Gastrocnemius medialis (tissue), 4 donors: ENCODE results near the gene CFAP97D1. TPM values are rescaled to one million over a fixed set of nuclear protein-coding genes. Genes with fewer than 3 reads are reported as not detected.

Experiments used
- ATAC-seq, 2 donors: fragments of 150-250 bp; one replicate each; pipeline ENCODE4 v1.9.1; 2016
- DNase-seq, 2 donors: peaks; one replicate each; pipeline ENCODE4 v3.0.0-alpha.2; 2019
- H3K27ac ChIP-seq, 4 donors: fragments of 200-600 bp; sonication (generic); 1 replicate in 1 of 4; 2 replicates in 3 of 4; pipeline ENCODE4 v1.5.1; 2016 to 2018; ENCODE audit warnings: mild to moderate bottlenecking in 2 of 4, moderate library complexity in 1 of 4
- H3K27me3 ChIP-seq, 3 donors: fragments of 200-600 bp; sonication (generic) in 2 of 3; 1 replicate in 1 of 3; 2 replicates in 2 of 3; pipeline versions ENCODE4 v1.5.1 to v1.6.0; 2016 to 2019; ENCODE audit warnings: mild to moderate bottlenecking in 1 of 3, moderate library complexity in 1 of 3
- H3K36me3 ChIP-seq, 2 donors: fragments of 200-600 bp; sonication (generic) in 1 of 2; one replicate each; pipeline ENCODE4 v1.5.1; 2017 to 2018
- H3K4me1 ChIP-seq, 2 donors: fragments of 200-600 bp; sonication (generic) in 1 of 2; one replicate each; pipeline ENCODE4 v1.5.1; 2016 to 2017; ENCODE audit warnings: mild to moderate bottlenecking in 2 of 2
- H3K4me3 ChIP-seq, 4 donors: fragments of 200-600 bp; sonication (generic) in 3 of 4; 1 replicate in 1 of 4; 2 replicates in 3 of 4; pipeline ENCODE4 v1.5.1; 2016 to 2019; ENCODE audit warnings: mild to moderate bottlenecking in 2 of 4
- H3K9me3 ChIP-seq, 3 donors: fragments of 200-600 bp; sonication (generic) in 2 of 3; 1 replicate in 1 of 3; 2 replicates in 2 of 3; pipeline ENCODE4 v1.5.1; 2016 to 2019
- POLR2A ChIP-seq, 2 donors: fragments of 450-650 bp; IDR thresholded peaks; one replicate each; pipeline ENCODE4 v1.6.1; 2017; ENCODE audit warnings: antibody characterized with exemption in 2 of 2, mild to moderate bottlenecking in 2 of 2, moderate library complexity in 2 of 2
- in situ Hi-C, 4 donors: fragments of 200-750 bp; cut with MboI; loops; one replicate each; pipeline versions ENCODE4 v1.15.0 to v1.8.0; 2017; ENCODE audit warnings: low sequenced_read_pairs in 4 of 4
- intact Hi-C: fragments of 100-400 bp; cut with DNase I; formaldehyde crosslinking; loops from one replicate; pipeline ENCODE4 v1.15.1; 2023; ENCODE audit warnings: low total_unique reads
- total RNA-seq, 4 donors: library from RNA; depleted of rRNA; stranded (reverse); fragments of >200 nt; gene quantifications; one replicate each; pipeline versions ENCODE4 v1.1.0 to v1.2.3, GENCODE V29; 2016
- TF ChIP-seq, protein P1 (sequence below), 5 experiments: fragments of 450-650 bp in 3 of 5; fragments of 200-600 bp in 2 of 5; sonication (generic) in 2 of 5; IDR thresholded peaks in 4 of 5; conservative IDR thresholded peaks in 1 of 5; 1 replicate in 4 of 5; 2 replicates in 1 of 5; pipeline ENCODE4 v1.5.1; 2016 to 2019; ENCODE audit warnings: antibody characterized with exemption in 5 of 5, mild to moderate bottlenecking in 3 of 5, moderate library complexity in 3 of 5

Gene CFAP97D1
- total RNA-seq, 4 donors from 2014 or later: not detected

DNA sequence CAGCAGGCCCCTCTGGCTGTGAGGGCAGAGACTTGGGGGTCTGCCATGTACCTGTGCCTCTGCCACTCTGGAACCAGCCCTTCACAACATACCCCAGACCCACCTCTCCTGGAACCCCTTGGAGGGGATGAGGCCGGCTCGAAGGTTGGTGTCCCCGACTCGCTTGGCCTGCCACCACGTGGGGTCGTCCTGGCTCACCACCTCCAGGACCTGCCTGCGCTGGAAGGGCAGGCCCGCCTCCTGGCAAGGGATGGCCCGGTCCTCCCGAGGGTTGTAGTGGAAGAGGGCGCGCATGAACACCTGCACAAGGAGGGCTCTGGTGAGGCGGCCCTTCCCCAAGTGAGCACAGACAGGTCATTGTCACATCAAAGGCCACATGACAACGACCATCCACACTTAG lies 40.5 kb downstream of the CFAP97D1 start:
- H3K27ac ChIP-seq: no peak overlapping the region
- no peak overlapping the region for H3K4me3 ChIP-seq
- no peaks in the 10 kb centered on the region for H3K27me3 ChIP-seq
- ATAC-seq (no peak), DNase-seq (no peak)
- no peaks in the 10 kb centered on the region for H3K4me1 ChIP-seq
- H3K9me3 ChIP-seq: no peaks in the 10 kb centered on the region
- no peaks in the 10 kb centered on the region for H3K36me3 ChIP-seq
- in situ Hi-C loops (no loop called here), intact Hi-C loops (no loop called here)
- no peak for TF ChIP-seq POLR2A (IDR thresholded peaks at IDR 0.05)
- TF ChIP-seq, protein P1, sequence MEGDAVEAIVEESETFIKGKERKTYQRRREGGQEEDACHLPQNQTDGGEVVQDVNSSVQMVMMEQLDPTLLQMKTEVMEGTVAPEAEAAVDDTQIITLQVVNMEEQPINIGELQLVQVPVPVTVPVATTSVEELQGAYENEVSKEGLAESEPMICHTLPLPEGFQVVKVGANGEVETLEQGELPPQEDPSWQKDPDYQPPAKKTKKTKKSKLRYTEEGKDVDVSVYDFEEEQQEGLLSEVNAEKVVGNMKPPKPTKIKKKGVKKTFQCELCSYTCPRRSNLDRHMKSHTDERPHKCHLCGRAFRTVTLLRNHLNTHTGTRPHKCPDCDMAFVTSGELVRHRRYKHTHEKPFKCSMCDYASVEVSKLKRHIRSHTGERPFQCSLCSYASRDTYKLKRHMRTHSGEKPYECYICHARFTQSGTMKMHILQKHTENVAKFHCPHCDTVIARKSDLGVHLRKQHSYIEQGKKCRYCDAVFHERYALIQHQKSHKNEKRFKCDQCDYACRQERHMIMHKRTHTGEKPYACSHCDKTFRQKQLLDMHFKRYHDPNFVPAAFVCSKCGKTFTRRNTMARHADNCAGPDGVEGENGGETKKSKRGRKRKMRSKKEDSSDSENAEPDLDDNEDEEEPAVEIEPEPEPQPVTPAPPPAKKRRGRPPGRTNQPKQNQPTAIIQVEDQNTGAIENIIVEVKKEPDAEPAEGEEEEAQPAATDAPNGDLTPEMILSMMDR (IDR thresholded peaks at IDR 0.05 in 4 of 5, conservative IDR thresholded peaks at IDR 0.05 in 1 of 5): no peak

DNA sequence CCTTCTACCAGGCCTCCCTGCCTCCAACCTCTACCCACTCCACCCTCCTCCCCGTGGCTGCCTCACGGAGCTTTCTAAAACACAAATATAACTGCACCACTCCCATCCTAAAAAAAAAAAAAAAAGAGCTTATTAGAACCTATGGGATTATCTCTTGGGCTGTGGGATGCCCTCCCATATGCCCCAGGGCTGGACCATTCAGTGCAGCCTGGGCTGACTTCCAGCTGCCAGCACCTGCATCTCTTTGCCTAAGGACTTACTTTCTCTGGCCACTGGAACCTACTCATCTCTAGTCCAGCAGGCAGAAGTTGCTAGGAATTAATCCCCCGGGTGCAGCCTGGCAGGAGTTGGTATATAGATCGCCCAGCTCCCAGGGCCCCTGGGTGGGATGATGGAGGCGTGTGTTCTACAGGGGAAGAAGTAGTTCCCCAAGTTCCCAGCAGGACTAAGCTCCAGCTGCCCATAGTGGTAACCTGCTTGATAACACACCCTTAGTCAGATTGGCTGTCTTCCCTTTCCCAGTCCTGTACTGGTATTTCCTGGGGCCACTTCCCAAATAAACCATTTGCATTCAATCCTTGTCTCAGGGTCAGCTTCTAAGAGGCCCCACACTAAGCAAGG lies 42.4 kb downstream of the CFAP97D1 start:
- no peaks in the 10 kb centered on the region for H3K27me3 ChIP-seq
- no peak overlapping the region for H3K27ac ChIP-seq
- in situ Hi-C loops (no loop called here), intact Hi-C loops (no loop called here)
- no peak overlapping the region for H3K4me3 ChIP-seq
- no peak for DNase-seq
- no peaks in the 10 kb centered on the region for H3K9me3 ChIP-seq
- TF ChIP-seq POLR2A (IDR thresholded peaks at IDR 0.05): no peak
- TF ChIP-seq, protein P1 (IDR thresholded peaks at IDR 0.05 in 4 of 5, conservative IDR thresholded peaks at IDR 0.05 in 1 of 5): no peak
- no peaks in the 10 kb centered on the region for H3K4me1 ChIP-seq
- H3K36me3 ChIP-seq: no peaks in the 10 kb centered on the region
- no peak for ATAC-seq

DNA sequence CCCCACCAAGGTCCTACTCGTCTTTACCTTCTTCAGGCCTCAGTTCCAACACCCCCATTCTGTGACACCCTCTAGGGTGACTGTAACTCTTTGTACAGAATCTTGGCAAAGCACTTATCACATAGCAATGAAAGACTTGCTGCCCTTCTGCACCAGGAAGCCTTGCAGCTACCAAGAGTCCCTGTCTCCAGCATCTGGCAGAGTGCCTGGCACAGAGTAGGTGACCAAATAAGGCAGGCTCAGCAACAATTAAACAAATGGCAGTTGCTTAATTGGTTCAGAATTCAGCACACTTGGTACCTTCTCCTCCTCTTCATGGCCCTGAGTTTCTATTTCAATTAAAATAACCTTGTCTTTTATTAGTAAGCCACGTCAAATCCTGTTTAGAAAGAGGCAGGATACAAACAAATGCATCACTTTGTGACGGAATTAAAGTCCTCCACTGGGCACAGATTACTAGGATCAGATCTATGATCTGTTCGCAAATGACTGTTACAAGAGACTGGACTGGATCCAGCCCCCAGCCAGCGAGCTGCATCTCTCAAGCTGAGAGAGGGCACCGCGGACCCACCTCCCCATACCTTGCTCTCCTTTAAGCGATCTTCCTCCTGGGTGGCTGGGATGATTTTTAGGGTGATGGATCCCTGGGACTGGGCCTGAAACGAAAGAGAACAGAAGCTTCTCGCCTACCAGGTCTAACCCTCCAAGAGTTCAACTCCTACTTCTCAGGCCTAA lies 43.3 kb downstream of the CFAP97D1 start:
- no peaks in the 10 kb centered on the region for H3K36me3 ChIP-seq
- intact Hi-C loops: no loop called here
- in situ Hi-C loops: no loop called here
- no peaks in the 10 kb centered on the region for H3K27me3 ChIP-seq
- no peak overlapping the region for H3K27ac ChIP-seq
- DNase-seq (no peak), ATAC-seq (peak in 1 of 2 donors; percentile 39)
- H3K4me1 ChIP-seq: no peaks in the 10 kb centered on the region
- H3K9me3 ChIP-seq: no peaks in the 10 kb centered on the region
- TF ChIP-seq, protein P1 (IDR thresholded peaks at IDR 0.05 in 4 of 5, conservative IDR thresholded peaks at IDR 0.05 in 1 of 5): no peak
- TF ChIP-seq POLR2A (IDR thresholded peaks at IDR 0.05): no peak
- H3K4me3 ChIP-seq: no peak overlapping the region

DNA sequence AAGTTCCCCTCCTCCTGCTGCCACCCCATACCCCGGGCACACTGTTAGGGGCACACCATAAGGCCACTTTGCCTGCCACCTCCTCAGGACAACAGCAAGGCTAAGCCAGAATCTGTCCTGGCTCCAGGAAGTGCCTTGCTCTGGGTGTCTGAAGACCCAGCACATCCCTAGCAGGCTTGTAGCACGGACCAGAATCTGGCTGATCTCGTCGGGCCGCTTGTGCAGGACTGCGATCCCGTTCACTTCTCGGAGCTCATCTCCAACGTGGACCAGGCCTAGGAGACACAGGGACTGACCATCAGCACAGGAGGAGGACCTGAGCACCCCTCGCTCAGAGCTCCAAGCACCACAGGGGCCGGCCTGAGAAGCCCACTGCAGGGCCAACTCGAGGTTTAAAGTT lies 45.3 kb downstream of the CFAP97D1 start:
- Histone ChIP-seq H3K4me1 (no peaks in the 10 kb centered on the region), H3K4me3 (no peak overlapping the region), H3K9me3 (no peaks in the 10 kb centered on the region), H3K27ac (no peak overlapping the region), H3K36me3 (no peaks in the 10 kb centered on the region), H3K27me3 (no peaks in the 10 kb centered on the region)
- in situ Hi-C loops: no loop called here
- DNase-seq (no peak), ATAC-seq (no peak)
- TF ChIP-seq POLR2A (IDR thresholded peaks at IDR 0.05): no peak
- TF ChIP-seq, protein P1 (IDR thresholded peaks at IDR 0.05 in 4 of 5, conservative IDR thresholded peaks at IDR 0.05 in 1 of 5): no peak
- intact Hi-C loops: no loop called here
